Ramos (cell line): ENCODE results near the gene NBPF1.
"Not testable (repeated sequence)": the region's sequence is repeated elsewhere in the genome, so short reads cannot be mapped to it uniquely, and the experiment has no call there.

Source experiments
- in situ Hi-C: fragments of 300-500 bp; cut with MboI; formaldehyde crosslinking; loops from one replicate; pipeline ENCODE4 v1.14.3; 2022; ENCODE audit warnings: low sequenced_read_pairs; ENCODE audit not compliant: unreplicated experiment

The NBPF1 gene

GRCh38 chr1:16561035-16561434 is 52.3 kb downstream of the NBPF1 start:
- in situ Hi-C loops: not testable (repeated sequence)

GRCh38 chr1:16560498-16560897 is 52.9 kb downstream of the NBPF1 start:
- in situ Hi-C loops: not testable (repeated sequence)

DNA sequence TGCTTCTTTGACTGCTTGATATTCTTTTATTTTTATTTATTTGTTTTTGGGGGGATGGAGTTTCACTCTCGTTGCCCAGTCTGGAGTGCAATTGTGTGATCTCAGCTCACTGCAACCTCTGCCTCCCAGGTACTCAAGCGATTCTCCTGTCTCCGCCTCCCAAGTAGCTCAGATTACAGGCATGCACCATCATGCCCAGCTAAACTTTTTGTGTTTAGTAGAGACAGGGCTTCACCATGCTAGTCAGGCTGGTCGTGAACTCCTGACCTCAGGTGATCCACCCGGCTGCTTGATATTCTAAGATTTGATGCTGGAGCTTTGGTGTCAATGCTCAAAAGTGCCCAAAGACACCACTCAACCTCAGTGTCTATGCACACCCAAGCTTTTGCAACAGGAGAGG is 53.7 kb downstream of the NBPF1 start:
- in situ Hi-C loops: not testable (repeated sequence)

- in situ Hi-C loops: not testable (repeated sequence)
These were observed 56.3 kb downstream of the NBPF1 start for GRCh38 chr1:16557034-16557433.

- in situ Hi-C loops: not testable (repeated sequence)
These were observed 60.1 kb downstream of the NBPF1 start for GRCh38 chr1:16553244-16553643.

- in situ Hi-C loops: not testable (repeated sequence)
These were observed 63.0 kb downstream of the NBPF1 start for GRCh38 chr1:16550212-16550918.

- in situ Hi-C loops: not testable (repeated sequence)
These were observed 63.8 kb downstream of the NBPF1 start for GRCh38 chr1:16549545-16549944.

- in situ Hi-C loops: not testable (repeated sequence)
These were observed 65.7 kb downstream of the NBPF1 start for GRCh38 chr1:16547502-16548241.

DNA sequence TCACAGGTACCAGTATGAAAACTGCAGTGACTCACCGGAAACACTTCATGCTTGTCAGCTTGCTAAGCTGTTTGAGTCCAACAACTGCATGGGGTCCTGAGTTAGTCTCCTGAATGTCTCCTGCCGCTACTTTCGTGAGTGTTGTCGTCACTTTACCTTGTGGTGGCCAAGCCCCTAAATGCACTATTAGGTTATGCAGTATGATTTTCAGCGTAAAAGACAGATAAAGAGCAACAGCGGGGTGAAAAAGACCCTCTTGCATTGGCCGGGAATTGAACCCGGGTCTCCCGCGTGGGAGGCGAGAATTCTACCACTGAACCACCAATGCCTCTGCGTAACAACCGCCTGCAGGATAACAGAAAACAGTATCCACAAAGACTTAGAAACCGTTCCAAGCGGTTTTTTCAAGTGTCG is 67.7 kb downstream of the NBPF1 start:
- in situ Hi-C loops: not testable (repeated sequence)

DNA sequence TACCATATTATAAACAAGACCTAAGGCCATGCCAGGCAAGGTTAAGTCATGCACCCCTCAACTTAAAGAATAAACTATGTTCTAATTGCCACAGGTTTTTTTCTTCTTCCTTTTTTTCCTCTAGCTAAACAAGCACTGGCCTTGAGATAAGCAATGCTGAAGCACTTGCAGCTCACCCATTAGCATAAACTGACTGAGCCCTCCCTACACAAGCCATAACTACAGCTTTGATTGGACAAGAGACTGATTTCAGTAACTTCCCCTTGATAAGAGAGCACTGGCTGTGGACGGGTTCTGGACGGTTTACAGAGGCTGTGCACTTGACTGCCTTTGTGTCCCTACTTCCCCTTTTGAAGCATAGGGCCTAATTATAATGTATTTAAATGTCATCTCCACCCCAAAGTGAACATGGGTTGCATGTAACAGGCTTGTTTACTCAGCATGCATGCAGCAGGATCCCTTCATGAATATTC is 72.9 kb downstream of the NBPF1 start:
- in situ Hi-C loops: not testable (repeated sequence)

DNA sequence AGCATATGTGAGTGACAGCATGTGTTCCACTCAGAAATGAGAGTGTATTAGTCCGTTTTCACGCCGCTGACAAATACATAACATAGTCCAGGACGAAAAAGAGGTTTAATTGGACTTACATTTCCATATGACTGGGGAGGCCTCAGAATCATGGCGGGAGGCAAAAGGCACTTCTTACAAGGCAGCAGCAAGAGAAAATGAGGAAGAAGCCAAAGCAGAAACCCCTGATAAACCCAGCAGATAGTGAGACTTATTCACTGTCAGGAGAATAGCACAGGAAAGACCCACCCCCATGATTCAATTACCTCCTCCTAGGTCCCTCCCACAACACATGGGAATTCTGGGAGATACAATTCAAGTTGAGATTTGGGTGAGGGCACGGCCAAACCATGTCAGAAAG is 75.8 kb downstream of the NBPF1 start:
- in situ Hi-C loops: not testable (repeated sequence)

GRCh38 chr1:16536796-16537195 is 76.6 kb downstream of the NBPF1 start:
- in situ Hi-C loops: not testable (repeated sequence)

DNA sequence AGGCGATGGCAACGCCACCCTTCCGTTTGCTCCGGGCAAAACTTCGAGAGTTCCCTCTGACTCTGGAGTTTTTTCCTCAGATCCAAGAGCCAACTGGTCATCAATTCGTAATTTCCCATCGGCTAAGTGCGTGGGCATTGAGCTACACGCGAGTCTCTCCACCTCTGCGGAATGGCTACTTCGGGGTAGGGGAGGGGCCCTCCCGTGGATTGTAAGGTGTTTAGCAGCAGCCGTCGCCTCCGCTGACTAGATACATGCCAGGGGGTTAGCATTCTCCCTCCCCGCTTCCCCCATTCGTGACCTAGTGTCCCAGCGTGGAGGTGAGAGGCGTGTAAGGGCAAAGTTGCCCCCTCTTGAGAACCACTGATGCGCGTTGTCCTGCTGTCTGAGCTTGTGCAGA is 77.5 kb downstream of the NBPF1 start:
- in situ Hi-C loops: not testable (repeated sequence)

GRCh38 chr1:16535487-16535886 is 77.9 kb downstream of the NBPF1 start:
- in situ Hi-C loops: not testable (repeated sequence)

DNA sequence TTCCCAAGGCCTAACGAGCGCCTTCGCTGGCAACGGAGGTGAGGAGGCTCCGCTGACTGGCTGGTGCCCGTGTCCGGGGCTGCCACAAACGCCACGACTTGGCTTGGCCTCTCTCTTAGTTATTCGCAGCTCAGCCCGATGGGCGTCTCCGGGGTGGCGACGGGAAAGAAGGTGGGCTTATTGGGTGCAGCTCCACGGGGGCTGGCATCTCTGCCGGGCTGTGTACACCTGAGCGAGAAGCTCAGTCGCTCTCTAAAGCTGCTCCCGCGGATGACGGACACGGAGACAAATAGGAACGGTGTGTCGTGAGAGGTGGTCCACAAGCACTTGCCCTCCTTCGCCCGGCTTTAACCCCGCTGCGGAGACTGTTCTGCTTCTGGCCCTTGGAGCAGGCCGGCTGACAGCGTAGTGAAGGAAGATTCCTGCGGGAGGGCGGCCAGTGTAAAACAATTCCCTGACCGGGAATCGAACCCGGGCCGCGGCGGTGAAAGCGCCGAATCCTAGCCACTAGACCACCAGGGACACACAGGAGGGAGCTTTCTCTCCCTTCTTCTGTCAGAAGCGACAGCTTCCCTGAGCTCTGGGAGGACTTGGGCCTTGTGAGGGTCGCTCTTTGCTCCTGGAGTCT is 78.4 kb downstream of the NBPF1 start:
- in situ Hi-C loops: not testable (repeated sequence)

DNA sequence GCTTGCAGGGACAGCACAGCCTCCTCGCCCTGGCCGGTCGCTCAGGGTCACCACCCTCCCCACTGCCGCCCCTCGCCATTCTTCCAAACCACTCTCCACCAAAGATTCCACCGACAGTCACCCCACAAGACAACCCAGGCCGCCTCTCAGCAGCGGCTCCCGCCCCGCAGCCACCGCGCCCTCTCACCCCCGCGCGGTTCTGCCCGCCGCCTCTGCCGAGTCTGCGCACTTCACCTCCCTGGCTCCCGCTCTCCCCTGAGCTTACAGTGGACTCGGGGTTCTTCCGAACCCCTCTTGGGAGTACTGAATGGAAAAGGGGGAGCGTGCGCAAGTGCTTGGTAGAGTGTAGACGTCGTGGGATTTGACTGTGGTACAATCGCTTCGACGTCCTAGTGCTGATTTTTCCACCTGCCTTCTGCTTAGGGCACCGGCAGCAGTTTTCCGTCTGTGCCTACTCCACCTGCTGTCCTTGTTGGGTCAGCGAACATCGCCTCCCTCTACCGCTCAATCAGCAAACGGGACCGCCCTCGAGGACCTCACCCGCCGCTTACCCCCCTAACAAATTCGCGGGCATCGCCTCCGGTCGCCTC is 79.0 kb downstream of the NBPF1 start:
- in situ Hi-C loops: not testable (repeated sequence)

DNA sequence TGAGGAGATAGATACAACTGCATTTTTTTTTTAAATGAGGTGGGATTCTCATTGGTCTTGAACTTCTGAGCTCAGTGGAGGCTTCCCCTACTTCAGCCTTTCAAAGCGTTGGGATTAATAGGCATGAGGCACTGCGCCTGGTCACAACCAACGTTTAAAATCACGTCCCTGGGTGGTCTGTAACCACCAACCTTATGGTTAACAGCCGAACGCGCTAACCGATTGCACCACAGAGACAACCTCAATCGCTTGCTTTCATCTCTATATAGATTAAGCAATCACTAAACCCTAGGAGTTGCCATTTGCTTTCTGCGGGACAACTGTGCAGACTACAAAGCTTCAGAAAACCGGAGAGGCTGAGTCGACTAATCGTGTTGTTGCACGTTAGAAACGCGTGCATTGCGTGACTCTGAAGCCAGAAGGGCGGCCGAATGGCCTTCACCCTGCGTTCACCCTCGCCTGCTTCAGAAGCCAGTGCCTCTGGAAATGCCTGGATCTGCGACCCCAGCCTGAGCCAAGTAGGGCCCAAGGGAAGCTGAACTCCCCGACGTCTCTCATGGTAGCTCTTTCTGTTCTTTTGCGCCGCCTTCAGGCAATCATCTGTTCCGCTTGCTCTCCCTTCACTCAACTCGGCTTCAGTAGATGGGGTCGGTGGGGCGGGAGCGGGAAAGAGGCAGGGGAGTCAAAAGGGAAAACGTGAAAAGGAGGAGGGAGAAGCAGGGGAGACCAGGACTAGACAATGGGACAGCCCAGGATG is 81.0 kb downstream of the NBPF1 start:
- in situ Hi-C loops: not testable (repeated sequence)

- in situ Hi-C loops: not testable (repeated sequence)
These were observed 85.0 kb downstream of the NBPF1 start for GRCh38 chr1:16528338-16528737.

DNA sequence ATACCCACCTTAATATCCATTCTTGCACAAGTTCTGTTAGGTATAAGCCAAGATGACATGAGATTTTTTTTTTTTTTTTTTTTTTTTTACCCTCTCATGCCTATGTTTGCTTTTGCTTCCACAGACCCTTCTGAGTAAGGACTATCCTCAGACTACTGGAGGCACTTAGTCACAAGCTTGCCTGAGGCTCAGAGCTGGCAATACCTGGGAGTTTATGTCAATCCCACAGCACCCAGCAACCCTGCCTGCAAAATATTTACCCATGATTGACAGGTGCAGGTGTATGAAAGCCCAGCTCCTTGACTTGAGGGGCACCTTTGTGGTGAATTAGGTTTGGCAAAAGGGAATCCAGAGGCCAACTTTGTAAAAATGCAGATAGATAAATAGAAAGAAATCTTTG is 87.6 kb downstream of the NBPF1 start:
- in situ Hi-C loops: not testable (repeated sequence)

- in situ Hi-C loops: not testable (repeated sequence)
These were observed 91.7 kb downstream of the NBPF1 start for GRCh38 chr1:16521679-16522078.
